ENCODE measurements around the gene TCEANC2. TPM values are rescaled to one million over a fixed set of nuclear protein-coding genes. Genes with fewer than 3 reads are reported as not detected.

TCEANC2 gene
- total and polyA plus RNA-seq, 2 donors (not counting 3 experiments of a cell fraction or from before 2014, with no cell fraction given) = 3.2 to 6.1 TPM

DNA sequence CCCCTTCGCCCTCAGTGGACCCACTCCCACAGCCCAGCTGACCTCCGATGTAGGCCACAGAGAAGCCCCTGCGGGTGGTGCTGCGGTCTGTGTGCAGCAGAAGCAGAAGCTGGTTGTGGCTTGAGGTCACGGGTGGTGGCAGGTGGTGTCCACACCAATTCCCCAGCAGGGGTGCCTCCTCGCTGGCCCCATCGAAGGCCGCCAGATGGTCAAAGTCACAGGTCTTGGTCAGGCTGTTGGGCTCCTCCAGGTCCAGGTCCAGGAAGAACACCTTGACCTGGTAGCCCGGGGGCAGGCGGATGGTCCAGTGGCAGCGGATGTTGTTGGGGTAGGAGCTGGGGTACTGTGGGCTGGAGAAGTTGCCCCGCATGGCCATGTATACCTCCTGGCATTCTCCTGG is 86.3 kb downstream of the TCEANC2 start:
- H3K9ac ChIP-seq (replicated peaks; ENCODE audit: extremely low read depth, insufficient read depth, low read length) = no peak overlapping the region
- no peaks in the 10 kb centered on the region for H3K9me1 ChIP-seq (replicated peaks; ENCODE audit: control insufficient read depth, extremely low read depth, insufficient read depth, low read length)
- BruUV-seq (replicated peaks) = no TSS peak
- no peak overlapping the region for H3K4me2 ChIP-seq (ENCODE audit: insufficient read depth, low read length)
- no peaks in the 10 kb centered on the region for H3K36me3 ChIP-seq (ENCODE audit: control insufficient read depth in 2 of 2, extremely low read depth in 1 of 2, insufficient read depth in 2 of 2, low read length in 2 of 2)
- DNase-seq (ENCODE audit: low read depth, low spot score) (no peak), FAIRE-seq (no peak)
- dilution Hi-C loops (cut with MboI; ENCODE audit: extremely low pct_ligation_motif_present, low sequenced_read_pairs) = no loop called here
- peaks cover 10% of the 10 kb centered on the region for H3K4me1 ChIP-seq (ENCODE audit: control insufficient read depth, extremely low read depth, insufficient read depth, low read length)
- no peaks in the 10 kb centered on the region for H3K9me3 ChIP-seq (replicated peaks; ENCODE audit: control insufficient read depth, insufficient read depth, low read length)
- H3K79me2 ChIP-seq (ENCODE audit: control insufficient read depth, insufficient read depth, low read length) = no peaks in the 10 kb centered on the region
- H4K20me1 ChIP-seq (replicated peaks; ENCODE audit: control insufficient read depth, extremely low read depth, insufficient read depth, low read length) = no peaks in the 10 kb centered on the region
- H3K27me3 ChIP-seq (ENCODE audit: control insufficient read depth in 2 of 2, insufficient read depth in 2 of 2, low read length in 2 of 2) = peaks cover 0 to 2% of the 10 kb centered on the region in 2 experiments
- ChIA-PET POLR2A (no interaction called here), CTCF (interaction anchor here (1.9 kb wide), 1 partner anchor 19 kb away, joined by 8 read pairs; no protein-coding TSS in a partner anchor)
- no peak for TF ChIP-seq MYC (IDR thresholded peaks at IDR 0.05; ENCODE audit: low read depth, low read length)
- TF ChIP-seq FOS (IDR thresholded peaks at IDR 0.05; ENCODE audit: borderline replicate concordance, insufficient read depth, low read length) = no peak
- TF ChIP-seq POLR2A (IDR thresholded peaks at IDR 0.05; ENCODE audit: low read depth, low read length) = no peak
- no peak for TF ChIP-seq GATA2 (IDR thresholded peaks at IDR 0.05; ENCODE audit: insufficient read depth, insufficient read length, low read depth, low read length)
- no peak for TF ChIP-seq JUN (IDR thresholded peaks at IDR 0.05; ENCODE audit: borderline replicate concordance, insufficient read depth, insufficient read length, low read depth)
- TF ChIP-seq, protein P1, sequence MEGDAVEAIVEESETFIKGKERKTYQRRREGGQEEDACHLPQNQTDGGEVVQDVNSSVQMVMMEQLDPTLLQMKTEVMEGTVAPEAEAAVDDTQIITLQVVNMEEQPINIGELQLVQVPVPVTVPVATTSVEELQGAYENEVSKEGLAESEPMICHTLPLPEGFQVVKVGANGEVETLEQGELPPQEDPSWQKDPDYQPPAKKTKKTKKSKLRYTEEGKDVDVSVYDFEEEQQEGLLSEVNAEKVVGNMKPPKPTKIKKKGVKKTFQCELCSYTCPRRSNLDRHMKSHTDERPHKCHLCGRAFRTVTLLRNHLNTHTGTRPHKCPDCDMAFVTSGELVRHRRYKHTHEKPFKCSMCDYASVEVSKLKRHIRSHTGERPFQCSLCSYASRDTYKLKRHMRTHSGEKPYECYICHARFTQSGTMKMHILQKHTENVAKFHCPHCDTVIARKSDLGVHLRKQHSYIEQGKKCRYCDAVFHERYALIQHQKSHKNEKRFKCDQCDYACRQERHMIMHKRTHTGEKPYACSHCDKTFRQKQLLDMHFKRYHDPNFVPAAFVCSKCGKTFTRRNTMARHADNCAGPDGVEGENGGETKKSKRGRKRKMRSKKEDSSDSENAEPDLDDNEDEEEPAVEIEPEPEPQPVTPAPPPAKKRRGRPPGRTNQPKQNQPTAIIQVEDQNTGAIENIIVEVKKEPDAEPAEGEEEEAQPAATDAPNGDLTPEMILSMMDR (IDR thresholded peaks at IDR 0.05; ENCODE audit: extremely low read depth in 1 of 2, insufficient read depth in 1 of 2, low read depth in 1 of 2, low read length in 2 of 2) = no peak
- no peak for TF ChIP-seq POLR2AphosphoS5 (IDR thresholded peaks at IDR 0.05; ENCODE audit: insufficient read depth, low read depth, low read length)
- TF ChIP-seq EZH2 (IDR thresholded peaks at IDR 0.05; ENCODE audit: borderline replicate concordance, low read depth, low read length, severe bottlenecking) = no peak
- no peak for TF ChIP-seq MAX (IDR thresholded peaks at IDR 0.05; ENCODE audit: insufficient read depth, insufficient read length)
- no peak overlapping the region for H3K27ac ChIP-seq (ENCODE audit: insufficient read depth, low read depth, low read length)
- no peak overlapping the region for H2AFZ ChIP-seq (ENCODE audit: low read depth, low read length)
- intact Hi-C loops (cut with micrococcal nuclease) = no loop called here
- no peak overlapping the region for H3K4me3 ChIP-seq (replicated peaks in 1 of 3; ENCODE audit: insufficient read depth in 1 of 3, low read depth in 1 of 3, low read length in 3 of 3)
